ENCODE data around the gene ZACN.

Gene ZACN

DNA sequence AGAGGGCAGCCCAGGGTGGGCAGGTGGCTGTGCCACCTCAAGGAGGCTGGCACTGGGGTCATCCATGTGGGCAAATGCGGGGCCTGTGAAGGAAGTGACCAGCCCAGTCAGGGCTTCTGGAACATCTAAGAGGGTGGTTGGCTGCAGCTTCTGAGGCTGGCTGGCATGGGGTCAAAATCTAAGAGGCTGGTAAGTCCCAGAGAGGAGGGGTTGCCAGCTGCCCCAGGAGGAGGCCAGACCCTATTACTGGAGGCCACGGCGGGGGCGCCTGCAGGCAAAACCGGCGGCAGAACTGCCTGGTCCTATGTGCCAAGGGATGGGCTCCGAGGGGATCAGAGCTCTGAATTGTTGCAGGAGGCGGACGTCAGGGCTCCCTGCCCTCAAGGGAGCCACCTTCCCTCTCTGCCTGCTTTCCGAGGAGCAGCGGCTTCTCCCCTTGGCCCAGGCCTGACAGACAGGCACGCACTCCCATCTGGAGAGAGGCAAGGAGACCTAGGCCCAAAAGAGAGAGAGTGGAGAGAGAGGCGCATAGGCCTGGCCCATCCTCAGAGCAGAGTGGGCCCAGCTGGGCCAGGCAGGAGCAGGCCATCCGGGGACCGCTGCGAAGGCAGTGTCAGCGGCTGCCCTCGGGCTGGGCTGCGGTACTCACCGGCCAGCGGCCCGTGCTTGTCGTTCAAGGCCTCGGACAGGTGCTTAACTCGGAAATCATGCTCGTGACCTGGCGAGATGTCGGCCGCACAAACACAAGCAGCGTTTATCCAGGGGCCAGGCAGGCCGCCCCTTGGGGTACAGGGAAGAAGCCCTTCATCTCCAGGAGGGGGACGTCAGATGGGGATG, 10.9 kb downstream of the ZACN start:
- no peak for TF ChIP-seq CTCF (IDR thresholded peaks at IDR 0.05; ENCODE audit: insufficient read depth, low read depth, low read length, missing control alignments)
- DNase-seq (ENCODE audit: low read depth), result no peak
- H3K4me3 ChIP-seq (ENCODE audit: low read depth, low read length), result no peak overlapping the region

DNA sequence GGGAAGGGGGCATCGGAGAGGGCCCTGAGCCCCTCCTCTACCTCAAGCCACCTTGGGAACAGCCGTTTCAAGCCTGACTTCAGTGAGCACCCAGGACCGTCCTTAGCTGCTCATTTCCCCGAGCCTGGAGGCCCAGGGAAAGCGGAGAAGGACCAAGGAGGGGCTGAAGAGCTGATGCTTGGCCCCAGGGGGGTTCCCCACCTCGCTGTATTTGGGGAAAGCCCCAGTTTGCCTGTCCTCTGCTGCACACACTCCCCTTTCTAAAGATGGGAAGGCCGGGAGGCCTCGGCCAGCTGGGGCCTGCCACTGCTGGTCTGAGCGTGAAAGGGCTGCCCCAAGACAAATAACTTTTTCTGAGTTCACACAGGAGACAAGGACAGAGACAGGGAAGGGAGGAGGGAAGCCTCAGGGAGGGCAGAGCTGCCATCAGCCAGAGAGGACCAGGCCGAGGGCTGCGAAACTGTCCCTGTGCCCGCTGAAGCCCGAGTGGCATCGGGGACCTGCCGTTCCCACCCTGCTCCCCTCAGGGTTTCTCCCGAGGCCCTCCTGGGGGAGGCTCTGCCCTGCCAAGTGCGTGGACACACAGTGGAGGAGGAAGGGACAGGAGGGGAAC, 11.6 kb downstream of the ZACN start:
- H3K4me3 ChIP-seq (ENCODE audit: low read depth, low read length), result no peak overlapping the region
- TF ChIP-seq CTCF (IDR thresholded peaks at IDR 0.05; ENCODE audit: insufficient read depth, low read depth, low read length, missing control alignments), result no peak
- DNase-seq (ENCODE audit: low read depth), result no peak

GRCh38 chr17:76091526-76092286, 12.7 kb downstream of the ZACN start:
- no peak for DNase-seq (ENCODE audit: low read depth)
- TF ChIP-seq CTCF (IDR thresholded peaks at IDR 0.05; ENCODE audit: insufficient read depth, low read depth, low read length, missing control alignments), result no peak

GRCh38 chr17:76092526-76093413, 13.8 kb downstream of the ZACN start:
- no peak for DNase-seq (ENCODE audit: low read depth)
- H3K4me3 ChIP-seq (ENCODE audit: low read depth, low read length), result no peak overlapping the region
- no peak for TF ChIP-seq CTCF (IDR thresholded peaks at IDR 0.05; ENCODE audit: insufficient read depth, low read depth, low read length, missing control alignments)

More at GRCh38 chr17:76091526-76092286, 12.7 kb downstream of the ZACN start:
- no peak overlapping the region for H3K4me3 ChIP-seq (ENCODE audit: low read depth, low read length)

GRCh38 chr17:76094046-76094445, 15.1 kb downstream of the ZACN start:
- DNase-seq (ENCODE audit: low read depth), result no peak
- TF ChIP-seq CTCF (IDR thresholded peaks at IDR 0.05; ENCODE audit: insufficient read depth, low read depth, low read length, missing control alignments), result no peak

GRCh38 chr17:76095943-76096342, 17.0 kb downstream of the ZACN start:
- no peak for TF ChIP-seq CTCF (IDR thresholded peaks at IDR 0.05; ENCODE audit: insufficient read depth, low read depth, low read length, missing control alignments)
- no peak for DNase-seq (ENCODE audit: low read depth)
- no peak overlapping the region for H3K4me3 ChIP-seq (ENCODE audit: low read depth, low read length)

More at GRCh38 chr17:76094046-76094445, 15.1 kb downstream of the ZACN start:
- no peak overlapping the region for H3K4me3 ChIP-seq (ENCODE audit: low read depth, low read length)

Measured in GM12865 (cell line).